Natural killer cell treated with Interleukin-12 subunit alpha and Interleukin-12 subunit beta and Interleukin-15 and Interleukin-18, amount 100 ng/mL, for 72 hours (primary cell): Measurements from ENCODE around the gene PCDHGB7. TPM values are rescaled to one million over a fixed set of nuclear protein-coding genes. Genes with fewer than 3 reads are reported as not detected.
"Not testable (repeated sequence)": the region's sequence is repeated elsewhere in the genome, so short reads cannot be mapped to it uniquely, and the experiment has no call there.

Experiments
- ATAC-seq, 2 donors: fragments of 150-1000 bp; cut with Tn5 transposase in 1 of 2; sonication (Bioruptor Pico), chemical (Tn5 transposase) in 1 of 2; 2 replicates each; pipeline ENCODE4 v1.10.0; 2021
- DNase-seq: peaks from one replicate; pipeline ENCODE4 v3.0.0; 2022; ENCODE audit warnings: low spot score
- H3K27ac Mint-ChIP-seq, 2 donors: 1 replicate in 1 of 2; 2 replicates in 1 of 2; pipeline ENCODE4 v1.8.0; 2022; ENCODE audit warnings: mixed read lengths in 2 of 2, mild to moderate bottlenecking in 1 of 2, moderate library complexity in 1 of 2
- H3K27me3 Mint-ChIP-seq, 2 donors: 1 replicate in 1 of 2; 2 replicates in 1 of 2; pipeline ENCODE4 v1.8.0; 2022; ENCODE audit warnings: mixed read lengths in 2 of 2
- H3K36me3 Mint-ChIP-seq: one replicate; pipeline ENCODE4 v1.8.0; 2022; ENCODE audit warnings: mixed read lengths
- H3K4me1 Mint-ChIP-seq, 2 donors: 1 replicate in 1 of 2; 2 replicates in 1 of 2; pipeline ENCODE4 v1.8.0; 2022; ENCODE audit warnings: low read depth in 2 of 2, mixed read lengths in 2 of 2, mild to moderate bottlenecking in 1 of 2
- H3K4me3 Mint-ChIP-seq: one replicate; pipeline ENCODE4 v1.8.0; 2022; ENCODE audit warnings: mixed read lengths
- H3K9me3 Mint-ChIP-seq: 2 replicates; pipeline ENCODE4 v1.8.0; 2022; ENCODE audit warnings: mixed read lengths
- total RNA-seq, 2 donors: library from RNA; stranded (reverse); gene quantifications; one replicate each; pipeline ENCODE4 v1.2.3, GENCODE V29; 2022

PCDHGB7 gene
- total RNA-seq, 2 donors from 2014 or later: 0.33 to 0.95 TPM

DNA sequence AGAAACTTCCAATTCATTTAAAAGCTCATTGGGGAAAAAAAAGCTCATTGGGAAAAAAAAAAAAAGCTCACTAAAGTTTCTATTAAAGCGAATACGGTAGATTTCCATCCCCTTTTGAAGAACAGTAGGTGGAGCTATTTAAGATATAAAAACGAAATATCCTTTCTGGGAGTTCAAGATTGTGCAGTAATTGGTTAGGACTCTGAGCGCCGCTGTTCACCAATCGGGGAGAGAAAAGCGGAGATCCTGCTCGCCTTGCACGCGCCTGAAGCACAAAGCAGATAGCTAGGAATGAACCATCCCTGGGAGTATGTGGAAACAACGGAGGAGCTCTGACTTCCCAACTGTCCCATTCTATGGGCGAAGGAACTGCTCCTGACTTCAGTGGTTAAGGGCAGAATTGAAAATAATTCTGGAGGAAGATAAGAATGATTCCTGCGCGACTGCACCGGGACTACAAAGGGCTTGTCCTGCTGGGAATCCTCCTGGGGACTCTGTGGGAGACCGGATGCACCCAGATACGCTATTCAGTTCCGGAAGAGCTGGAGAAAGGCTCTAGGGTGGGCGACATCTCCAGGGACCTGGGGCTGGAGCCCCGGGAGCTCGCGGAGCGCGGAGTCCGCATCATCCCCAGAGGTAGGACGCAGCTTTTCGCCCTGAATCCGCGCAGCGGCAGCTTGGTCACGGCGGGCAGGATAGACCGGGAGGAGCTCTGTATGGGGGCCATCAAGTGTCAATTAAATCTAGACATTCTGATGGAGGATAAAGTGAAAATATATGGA lies 13.0 kb downstream of the PCDHGB7 start, which contains the start of gene PCDHGA12:
Gene PCDHGA12 (plus strand): TSS at position 176 of the 782 bp plus-strand sequence. CDS start 253 bp downstream, at position 429.
- peaks cover 43% of the 10 kb centered on the region in 2 donors for H3K27me3 Mint-ChIP-seq
- H3K4me1 Mint-ChIP-seq: peaks cover 7 to 14% of the 10 kb centered on the region in 2 donors
- no peak for DNase-seq
- peak within 1 kb of the TSS; percentile 22 to 61 for H3K27ac Mint-ChIP-seq
- peaks cover 2% of the 10 kb centered on the region for H3K9me3 Mint-ChIP-seq
- ATAC-seq: peak in 1 of 2 donors; percentile 66
- H3K36me3 Mint-ChIP-seq: peaks cover 27% of the 10 kb centered on the region
- H3K4me3 Mint-ChIP-seq: peak within 1 kb of the TSS; percentile 90

DNA sequence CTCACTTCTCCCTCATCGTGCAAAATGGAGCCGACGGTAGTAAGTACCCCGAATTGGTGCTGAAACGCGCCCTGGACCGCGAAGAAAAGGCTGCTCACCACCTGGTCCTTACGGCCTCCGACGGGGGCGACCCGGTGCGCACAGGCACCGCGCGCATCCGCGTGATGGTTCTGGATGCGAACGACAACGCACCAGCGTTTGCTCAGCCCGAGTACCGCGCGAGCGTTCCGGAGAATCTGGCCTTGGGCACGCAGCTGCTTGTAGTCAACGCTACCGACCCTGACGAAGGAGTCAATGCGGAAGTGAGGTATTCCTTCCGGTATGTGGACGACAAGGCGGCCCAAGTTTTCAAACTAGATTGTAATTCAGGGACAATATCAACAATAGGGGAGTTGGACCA lies 13.8 kb downstream of the PCDHGB7 start:
- H3K9me3 Mint-ChIP-seq: peaks cover 2% of the 10 kb centered on the region
- peaks cover 27% of the 10 kb centered on the region for H3K36me3 Mint-ChIP-seq
- H3K27ac Mint-ChIP-seq: peak overlapping the region in 1 of 2 donors; percentile 22
- no peak for DNase-seq
- peak in 1 of 2 donors; percentile 48 for ATAC-seq
- H3K4me1 Mint-ChIP-seq: peaks cover 7 to 14% of the 10 kb centered on the region in 2 donors
- H3K4me3 Mint-ChIP-seq: peak overlapping the region; percentile 90
- H3K27me3 Mint-ChIP-seq: peaks cover 43% of the 10 kb centered on the region in 2 donors

DNA sequence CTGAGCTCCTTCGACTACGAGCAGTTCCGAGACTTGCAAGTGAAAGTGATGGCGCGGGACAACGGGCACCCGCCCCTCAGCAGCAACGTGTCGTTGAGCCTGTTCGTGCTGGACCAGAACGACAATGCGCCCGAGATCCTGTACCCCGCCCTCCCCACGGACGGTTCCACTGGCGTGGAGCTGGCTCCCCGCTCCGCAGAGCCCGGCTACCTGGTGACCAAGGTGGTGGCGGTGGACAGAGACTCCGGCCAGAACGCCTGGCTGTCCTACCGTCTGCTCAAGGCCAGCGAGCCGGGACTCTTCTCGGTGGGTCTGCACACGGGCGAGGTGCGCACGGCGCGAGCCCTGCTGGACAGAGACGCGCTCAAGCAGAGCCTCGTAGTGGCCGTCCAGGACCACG lies 14.8 kb downstream of the PCDHGB7 start:
- not testable (repeated sequence) for H3K27ac Mint-ChIP-seq, DNase-seq, ATAC-seq, H3K9me3 Mint-ChIP-seq
- H3K27me3 Mint-ChIP-seq: peaks cover 37 to 43% of the 10 kb centered on the region in 2 donors
- peaks cover 7 to 14% of the 10 kb centered on the region in 2 donors for H3K4me1 Mint-ChIP-seq
- peak overlapping the region; percentile 90 for H3K4me3 Mint-ChIP-seq
- H3K36me3 Mint-ChIP-seq: peaks cover 27% of the 10 kb centered on the region

DNA sequence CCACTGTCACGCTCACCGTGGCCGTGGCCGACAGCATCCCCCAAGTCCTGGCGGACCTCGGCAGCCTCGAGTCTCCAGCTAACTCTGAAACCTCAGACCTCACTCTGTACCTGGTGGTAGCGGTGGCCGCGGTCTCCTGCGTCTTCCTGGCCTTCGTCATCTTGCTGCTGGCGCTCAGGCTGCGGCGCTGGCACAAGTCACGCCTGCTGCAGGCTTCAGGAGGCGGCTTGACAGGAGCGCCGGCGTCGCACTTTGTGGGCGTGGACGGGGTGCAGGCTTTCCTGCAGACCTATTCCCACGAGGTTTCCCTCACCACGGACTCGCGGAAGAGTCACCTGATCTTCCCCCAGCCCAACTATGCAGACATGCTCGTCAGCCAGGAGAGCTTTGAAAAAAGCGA lies 15.2 kb downstream of the PCDHGB7 start:
- peaks cover 7 to 14% of the 10 kb centered on the region in 2 donors for H3K4me1 Mint-ChIP-seq
- peaks cover 37 to 43% of the 10 kb centered on the region in 2 donors for H3K27me3 Mint-ChIP-seq
- not testable (repeated sequence) for H3K4me3 Mint-ChIP-seq, ATAC-seq, H3K9me3 Mint-ChIP-seq, H3K27ac Mint-ChIP-seq, DNase-seq
- peaks cover 27% of the 10 kb centered on the region for H3K36me3 Mint-ChIP-seq

DNA sequence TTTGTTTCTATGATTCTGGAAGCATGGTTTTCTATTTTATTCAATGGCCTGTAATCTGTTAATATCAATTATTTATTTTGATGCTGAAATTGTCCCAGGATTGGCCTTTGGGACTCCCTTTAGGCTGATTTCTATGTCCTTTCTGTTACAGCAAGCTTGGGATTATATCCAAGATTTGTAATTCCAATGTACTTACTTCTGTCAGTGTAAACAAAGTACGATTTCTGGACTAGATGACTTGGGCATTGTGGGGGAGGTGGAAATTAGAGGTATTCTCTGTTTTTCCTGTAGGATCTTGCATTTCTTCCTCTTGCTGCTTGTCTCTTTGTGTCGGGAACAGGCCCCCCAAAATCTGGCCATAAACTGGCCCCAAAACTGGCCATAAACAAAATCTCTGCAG lies 16.5 kb downstream of the PCDHGB7 start:
- Mint-ChIP-seq H3K36me3 (peaks cover 27% of the 10 kb centered on the region), H3K27ac (no peak overlapping the region), H3K4me1 (peaks cover 7 to 14% of the 10 kb centered on the region in 2 donors), H3K27me3 (peaks cover 32 to 38% of the 10 kb centered on the region in 2 donors), H3K4me3 (no peak overlapping the region), H3K9me3 (peaks cover 2% of the 10 kb centered on the region)
- ATAC-seq (no peak), DNase-seq (no peak)

DNA sequence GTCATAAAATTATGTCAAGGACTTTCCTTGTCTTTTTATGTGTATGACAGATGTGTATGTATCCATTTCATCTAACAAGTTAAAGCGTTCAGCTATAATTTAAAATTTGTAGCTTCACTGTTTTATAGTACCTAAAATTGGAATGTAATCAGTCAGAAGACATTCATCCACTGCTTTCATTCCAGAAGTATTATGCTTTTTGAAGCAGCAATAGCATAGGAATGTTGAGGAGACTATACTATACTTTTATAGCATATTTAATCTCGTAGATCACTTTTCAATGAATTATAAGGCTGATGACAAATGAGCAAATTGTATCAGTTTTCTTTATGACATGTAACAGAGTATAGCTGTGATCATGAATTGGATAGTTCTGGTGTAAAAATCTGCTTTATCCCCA lies 19.7 kb downstream of the PCDHGB7 start:
- peaks cover 19 to 20% of the 10 kb centered on the region in 2 donors for H3K27me3 Mint-ChIP-seq
- no peak for ATAC-seq
- peaks cover 0 to 2% of the 10 kb centered on the region in 2 donors for H3K4me1 Mint-ChIP-seq
- no peak overlapping the region for H3K4me3 Mint-ChIP-seq
- H3K9me3 Mint-ChIP-seq: peaks cover 5% of the 10 kb centered on the region
- H3K36me3 Mint-ChIP-seq: peaks cover 7% of the 10 kb centered on the region
- no peak overlapping the region for H3K27ac Mint-ChIP-seq
- DNase-seq: no peak

DNA sequence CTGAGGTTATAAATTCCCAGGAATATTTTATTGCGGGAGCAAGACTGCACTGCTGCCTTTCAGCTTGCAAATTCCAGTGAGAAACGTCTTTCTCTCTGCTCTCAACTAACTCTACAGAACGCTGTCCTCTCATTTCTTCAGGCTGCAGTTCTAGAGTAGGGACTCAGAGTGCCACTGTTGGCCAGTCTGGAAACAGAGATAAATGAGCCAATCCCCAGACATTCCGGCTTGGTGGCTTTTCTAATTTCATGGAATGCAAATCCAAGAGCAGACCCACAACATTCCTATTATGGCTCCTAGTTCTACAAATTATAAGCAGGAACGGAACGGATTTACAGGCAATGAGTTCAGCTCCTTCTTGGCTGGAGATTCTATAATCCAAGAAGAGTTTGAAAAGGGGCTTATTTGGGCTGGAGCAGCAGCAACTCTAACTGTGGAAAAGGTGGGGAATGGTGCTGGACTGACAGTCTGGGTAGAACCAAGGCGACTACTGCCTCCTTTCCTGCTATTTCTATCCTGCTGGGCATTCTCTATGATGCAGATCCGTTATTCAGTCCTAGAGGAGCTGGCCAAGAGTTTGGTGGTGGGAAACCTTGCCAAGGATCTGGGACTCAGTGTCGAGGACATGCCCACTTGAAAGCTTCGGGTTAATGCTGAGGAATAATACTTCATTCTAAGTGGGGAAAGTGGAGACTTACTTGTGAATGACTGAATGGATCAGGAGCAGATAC lies 22.1 kb downstream of the PCDHGB7 start:
- no peaks in the 10 kb centered on the region for H3K36me3 Mint-ChIP-seq
- H3K4me3 Mint-ChIP-seq: no peak overlapping the region
- ATAC-seq (no peak), DNase-seq (no peak)
- peaks cover 12 to 17% of the 10 kb centered on the region in 2 donors for H3K27me3 Mint-ChIP-seq
- H3K27ac Mint-ChIP-seq: no peak overlapping the region
- H3K4me1 Mint-ChIP-seq: peaks cover 0 to 3% of the 10 kb centered on the region in 2 donors
- peaks cover 3% of the 10 kb centered on the region for H3K9me3 Mint-ChIP-seq

DNA sequence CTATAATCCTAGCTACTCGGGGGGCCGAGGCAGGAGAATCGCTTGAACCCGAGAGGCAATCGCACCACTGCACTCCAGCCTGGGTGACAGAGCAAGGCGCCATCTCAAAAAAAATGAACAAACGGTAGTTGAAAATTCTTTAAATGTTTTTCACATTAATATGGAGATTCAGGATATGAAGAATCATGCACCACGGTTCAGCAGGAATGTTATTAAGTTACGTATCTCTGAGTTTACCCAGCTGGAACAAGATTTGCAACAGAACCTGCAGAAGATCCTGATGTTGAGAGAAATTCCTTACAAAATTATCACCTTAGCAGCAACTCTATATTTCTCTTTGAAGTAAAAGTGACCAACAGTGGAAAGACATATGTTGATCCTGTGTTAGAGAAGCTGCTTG lies 22.9 kb downstream of the PCDHGB7 start:
- Mint-ChIP-seq H3K4me1 (peaks cover 0 to 3% of the 10 kb centered on the region in 2 donors), H3K4me3 (no peak overlapping the region), H3K9me3 (peaks cover 3% of the 10 kb centered on the region), H3K27ac (no peak overlapping the region), H3K36me3 (no peaks in the 10 kb centered on the region), H3K27me3 (peaks cover 12 to 23% of the 10 kb centered on the region in 2 donors)
- ATAC-seq (no peak), DNase-seq (no peak)

DNA sequence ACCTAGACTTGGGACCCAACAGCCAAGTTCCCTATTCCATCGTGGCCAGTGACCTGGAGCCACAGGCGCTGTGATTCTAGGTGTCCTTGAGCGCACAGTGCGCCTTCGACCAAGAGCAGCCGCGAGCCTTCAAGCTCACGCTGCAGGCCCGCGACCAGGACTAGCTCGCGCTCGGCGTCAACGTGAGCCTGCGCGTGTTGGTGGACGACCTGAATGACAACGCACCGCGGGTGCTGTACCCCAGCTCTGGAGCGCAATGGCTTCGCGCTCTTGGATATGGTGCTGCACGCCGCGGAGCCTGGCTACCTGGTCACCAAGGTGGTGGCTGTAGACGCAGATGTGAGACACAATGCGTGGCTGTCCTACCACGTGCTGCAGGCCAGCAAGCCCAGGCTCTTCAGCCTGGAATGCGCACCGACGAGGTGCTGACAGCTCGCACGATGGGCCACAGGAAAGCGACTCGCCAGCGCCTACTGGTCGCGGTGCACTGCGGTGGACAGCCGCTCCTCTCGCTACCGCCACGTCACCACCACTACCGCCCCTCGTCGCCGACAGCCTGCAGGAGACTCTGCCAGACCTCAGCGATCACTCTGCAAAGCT lies 24.2 kb downstream of the PCDHGB7 start:
- H3K4me1 Mint-ChIP-seq: peaks cover 0 to 3% of the 10 kb centered on the region in 2 donors
- peaks cover 14 to 32% of the 10 kb centered on the region in 2 donors for H3K27me3 Mint-ChIP-seq
- peaks cover 3% of the 10 kb centered on the region for H3K9me3 Mint-ChIP-seq
- no peak overlapping the region for H3K4me3 Mint-ChIP-seq
- no peaks in the 10 kb centered on the region for H3K36me3 Mint-ChIP-seq
- no peak overlapping the region for H3K27ac Mint-ChIP-seq
- DNase-seq: no peak
- ATAC-seq: peak in 1 of 2 donors; percentile 24

DNA sequence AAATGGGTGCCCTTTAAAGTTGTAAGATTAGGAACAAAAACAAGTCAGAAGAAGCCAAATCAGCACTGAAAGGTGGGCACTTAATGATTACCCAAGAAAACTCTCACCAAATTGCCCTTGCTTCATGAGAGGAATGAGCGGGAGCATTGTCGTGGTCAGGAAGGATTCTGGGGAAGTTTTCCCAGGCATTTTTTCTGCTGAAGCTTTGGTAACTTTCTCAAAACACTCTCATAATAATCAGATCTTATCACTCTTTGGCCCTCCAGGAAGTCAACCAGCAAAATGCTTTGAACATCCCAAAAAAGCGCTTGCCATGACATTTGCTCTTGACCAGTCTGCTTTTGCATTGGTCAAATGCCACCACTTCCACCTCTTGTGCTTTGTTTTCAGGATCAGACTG lies 47.9 kb downstream of the PCDHGB7 start:
- Mint-ChIP-seq H3K4me1 (no peaks in the 10 kb centered on the region), H3K9me3 (no peaks in the 10 kb centered on the region), H3K36me3 (no peaks in the 10 kb centered on the region), H3K4me3 (no peak overlapping the region), H3K27ac (no peak overlapping the region), H3K27me3 (peaks cover 5 to 13% of the 10 kb centered on the region in 2 donors)
- no peak for ATAC-seq
- no peak for DNase-seq

Other genes with a start within 250 kb of the PCDHGB7 start
- gene PCDHB7, start 245.0 kb upstream of the PCDHGB7 start, total RNA-seq: not detected
- not detected for gene PCDHB8, start 239.9 kb upstream of the PCDHGB7 start, total RNA-seq
- not detected for gene PCDHB16, start 235.3 kb upstream of the PCDHGB7 start, total RNA-seq
- under 1 TPM in 1 of 2 donors, not detected in 1; 0.17 TPM for gene PCDHB9, start 230.5 kb upstream of the PCDHGB7 start, total RNA-seq
- gene PCDHB10, start 225.3 kb upstream of the PCDHGB7 start, total RNA-seq: not detected
- not detected for gene PCDHB11, start 218.1 kb upstream of the PCDHGB7 start, total RNA-seq
- not detected for gene PCDHB12, start 209.0 kb upstream of the PCDHGB7 start, total RNA-seq
- gene PCDHB13, start 203.8 kb upstream of the PCDHGB7 start, total RNA-seq: under 1 TPM in 1 of 2 donors, not detected in 1; 0.10 TPM
- gene PCDHB14, start 194.3 kb upstream of the PCDHGB7 start, total RNA-seq: not detected
- gene PCDHB15, start 172.3 kb upstream of the PCDHGB7 start, total RNA-seq: not detected
- 1 to 10 TPM in 1 of 2 donors, under 1 TPM in 1; 0.67 to 2.2 TPM for gene SLC25A2, start 113.6 kb upstream of the PCDHGB7 start, total RNA-seq
- 10 to 100 TPM; 52.5 to 63.5 TPM for gene TAF7, start 96.9 kb upstream of the PCDHGB7 start, total RNA-seq
- gene PCDHGA1, start 87.2 kb upstream of the PCDHGB7 start, total RNA-seq: under 1 TPM in 1 of 2 donors, not detected in 1; 0.07 TPM
- gene PCDHGA2, start 78.9 kb upstream of the PCDHGB7 start, total RNA-seq: not detected
- gene PCDHGA3, start 73.8 kb upstream of the PCDHGB7 start, total RNA-seq: not detected
- under 1 TPM; 0.12 to 0.17 TPM for gene PCDHGB1, start 67.6 kb upstream of the PCDHGB7 start, total RNA-seq
- under 1 TPM; 0.48 to 0.50 TPM for gene PCDHGA4, start 62.7 kb upstream of the PCDHGB7 start, total RNA-seq
- under 1 TPM; 0.47 to 0.76 TPM for gene PCDHGB2, start 57.7 kb upstream of the PCDHGB7 start, total RNA-seq
- gene PCDHGA5, start 53.5 kb upstream of the PCDHGB7 start, total RNA-seq: under 1 TPM; 0.33 to 0.36 TPM
- under 1 TPM; 0.71 to 0.81 TPM for gene PCDHGB3, start 47.4 kb upstream of the PCDHGB7 start, total RNA-seq
- gene PCDHGA6, start 43.8 kb upstream of the PCDHGB7 start, total RNA-seq: under 1 TPM; 0.40 to 0.73 TPM
- under 1 TPM; 0.10 to 0.25 TPM for gene PCDHGA7, start 34.9 kb upstream of the PCDHGB7 start, total RNA-seq
- gene PCDHGB4, start 30.0 kb upstream of the PCDHGB7 start, total RNA-seq: under 1 TPM; 0.29 to 0.39 TPM
- under 1 TPM; 0.19 to 0.20 TPM for gene PCDHGA8, start 25.0 kb upstream of the PCDHGB7 start, total RNA-seq
- gene PCDHGB5, start 19.7 kb upstream of the PCDHGB7 start, total RNA-seq: 1 to 10 TPM; 1.7 to 2.8 TPM
- under 1 TPM; 0.71 to 0.92 TPM for gene PCDHGA9, start 14.9 kb upstream of the PCDHGB7 start, total RNA-seq
- gene PCDHGB6, start 9.7 kb upstream of the PCDHGB7 start, total RNA-seq: 1 to 10 TPM in 1 of 2 donors, under 1 TPM in 1; 0.89 to 1.1 TPM
- 1 to 10 TPM in 1 of 2 donors, under 1 TPM in 1; 0.67 to 1.2 TPM for gene PCDHGA10, start 4.7 kb upstream of the PCDHGB7 start, total RNA-seq
- under 1 TPM; 0.33 to 0.55 TPM for gene PCDHGA11, start 3.4 kb downstream of the PCDHGB7 start, total RNA-seq
- gene PCDHGA12, start 12.8 kb downstream of the PCDHGB7 start, total RNA-seq: 1 to 10 TPM in 1 of 2 donors, under 1 TPM in 1; 0.69 to 1.4 TPM
- 1 to 10 TPM in 1 of 2 donors, under 1 TPM in 1; 0.33 to 1.8 TPM for gene PCDHGC3, start 58.3 kb downstream of the PCDHGB7 start, total RNA-seq
- under 1 TPM in 1 of 2 donors, not detected in 1; 0.26 TPM for gene PCDHGC4, start 67.4 kb downstream of the PCDHGB7 start, total RNA-seq
- under 1 TPM in 1 of 2 donors, not detected in 1; 0.17 TPM for gene PCDHGC5, start 71.4 kb downstream of the PCDHGB7 start, total RNA-seq
- gene DIAPH1, start 201.3 kb downstream of the PCDHGB7 start, total RNA-seq: 100 to 1,000 TPM; 280 to 289 TPM
- gene HDAC3, start 219.2 kb downstream of the PCDHGB7 start, total RNA-seq: 100 to 1,000 TPM in 1 of 2 donors, 10 to 100 TPM in 1; 80.0 to 128 TPM
- 10 to 100 TPM in 1 of 2 donors, 1 to 10 TPM in 1; 8.1 to 39.3 TPM for gene RELL2, start 219.3 kb downstream of the PCDHGB7 start, total RNA-seq
- 10 to 100 TPM; 35.6 to 56.4 TPM for gene FCHSD1, start 233.7 kb downstream of the PCDHGB7 start, total RNA-seq